GM12874 (cell line): ENCODE measurements around the gene DDX25.

Source experiments
- CTCF ChIP-seq: IDR thresholded peaks from 2 replicates; pipeline ENCODE4 v1.5.1; 2011; ENCODE audit warnings: low read depth, mild to moderate bottlenecking, control low read depth, low read length, moderate library complexity; ENCODE audit not compliant: insufficient read depth

DDX25 gene

GRCh38 chr11:125968354-125968753, 64.0 kb downstream of the DDX25 start:
- no peak for TF ChIP-seq CTCF

DNA sequence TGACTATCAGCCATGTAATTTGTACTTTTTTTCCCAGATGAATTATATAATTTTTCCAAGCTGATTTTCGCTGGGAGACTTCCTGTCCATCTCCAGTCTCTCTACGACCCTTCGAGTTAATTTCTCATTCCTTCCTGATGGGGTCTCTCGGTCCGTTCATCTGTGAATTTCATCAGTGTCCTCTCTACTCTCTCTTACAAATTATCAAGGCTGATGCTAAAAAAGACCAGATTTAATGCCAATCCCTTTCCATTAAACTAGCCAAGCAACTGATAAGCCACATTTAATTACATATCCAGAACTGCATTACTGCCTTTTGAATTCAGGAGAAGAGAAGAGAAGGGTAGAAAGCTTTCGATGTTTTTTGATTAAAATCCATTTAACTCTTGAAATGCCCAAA, 67.3 kb downstream of the DDX25 start:
- no peak for TF ChIP-seq CTCF

- TF ChIP-seq CTCF = no peak
Measured at GRCh38 chr11:125974284-125974683, 70.0 kb downstream of the DDX25 start.

- no peak for TF ChIP-seq CTCF
Measured at GRCh38 chr11:125975634-125976033, 71.3 kb downstream of the DDX25 start.

DNA sequence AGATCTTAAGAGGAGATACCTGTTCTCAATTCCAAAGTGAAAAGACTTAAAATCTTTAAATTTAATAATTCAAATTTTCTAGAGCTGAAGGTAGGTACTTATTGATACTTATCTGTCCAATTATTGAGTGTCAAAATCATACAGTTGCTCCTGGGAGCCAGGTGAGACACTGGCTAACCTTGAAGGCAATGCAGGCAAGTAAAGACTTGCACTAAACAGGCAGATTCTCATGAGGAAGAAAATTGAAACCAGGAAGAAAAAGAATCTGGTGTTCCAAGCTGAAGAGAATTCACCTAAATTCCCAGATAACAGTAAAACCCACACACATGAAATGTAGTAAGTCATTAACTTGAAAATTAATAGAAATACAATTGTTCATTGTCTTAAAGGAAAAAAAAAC, 71.8 kb downstream of the DDX25 start:
- no peak for TF ChIP-seq CTCF

GRCh38 chr11:125977333-125977732, 73.0 kb downstream of the DDX25 start:
- no peak for TF ChIP-seq CTCF

DNA sequence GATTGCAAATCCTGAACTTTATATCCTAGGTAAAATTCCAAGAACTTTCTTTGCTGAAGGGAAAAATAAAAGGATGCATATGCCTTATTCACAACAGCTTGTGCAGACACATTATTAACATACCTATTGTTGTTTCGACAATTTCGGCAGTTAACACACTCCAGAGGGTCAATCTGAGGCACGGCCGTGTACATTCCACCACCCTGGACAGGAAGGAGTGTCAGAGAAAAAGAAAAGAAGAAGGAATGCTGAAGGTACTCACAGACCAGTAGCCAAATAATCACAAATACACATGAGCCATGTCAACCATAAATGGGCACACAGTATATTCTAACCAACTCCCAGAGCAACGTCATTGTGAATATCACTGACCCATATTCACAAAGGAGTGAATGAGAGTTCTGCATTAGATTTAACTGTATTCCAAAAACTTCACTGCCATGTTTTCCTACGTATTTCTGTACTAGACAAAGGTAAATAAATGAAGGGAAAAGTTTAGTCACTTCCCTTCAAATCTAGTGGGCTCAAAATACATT, 73.9 kb downstream of the DDX25 start:
- no peak for TF ChIP-seq CTCF
